ENCODE results near the gene ZNF541. TPM values are rescaled to one million over a fixed set of nuclear protein-coding genes. Genes with fewer than 3 reads are reported as not detected.
A peak's percentile ranks its signal among the peaks of the same experiment; 100 is the strongest.

ZNF541 gene
- total RNA-seq, 2 donors from 2014 or later: 0.65 to 0.99 TPM

GRCh38 chr19:47544476-47544875, 28.5 kb downstream of the ZNF541 start:
- Mint-ChIP-seq H3K4me1 (peaks cover 3% of the 10 kb centered on the region), H3K27ac (no peak overlapping the region), H3K27me3 (no peaks in the 10 kb centered on the region), H3K4me3 (no peak overlapping the region), H3K36me3 (ENCODE audit: low read depth) (no peaks in the 10 kb centered on the region)
- DNase-seq (no peak), ATAC-seq (no peak)
- no peaks in the 10 kb centered on the region for H3K9me3 ChIP-seq (ENCODE audit: control insufficient read depth, low read length, poor library complexity, severe bottlenecking)

GRCh38 chr19:47544075-47544474, 28.9 kb downstream of the ZNF541 start:
- H3K9me3 ChIP-seq (ENCODE audit: control insufficient read depth, low read length, poor library complexity, severe bottlenecking): no peaks in the 10 kb centered on the region
- H3K27me3 Mint-ChIP-seq: no peaks in the 10 kb centered on the region
- H3K27ac Mint-ChIP-seq: no peak overlapping the region
- no peak for ATAC-seq
- H3K4me3 Mint-ChIP-seq: no peak overlapping the region
- no peak for DNase-seq
- H3K36me3 Mint-ChIP-seq (ENCODE audit: low read depth): no peaks in the 10 kb centered on the region
- H3K4me1 Mint-ChIP-seq: peaks cover 3% of the 10 kb centered on the region

DNA sequence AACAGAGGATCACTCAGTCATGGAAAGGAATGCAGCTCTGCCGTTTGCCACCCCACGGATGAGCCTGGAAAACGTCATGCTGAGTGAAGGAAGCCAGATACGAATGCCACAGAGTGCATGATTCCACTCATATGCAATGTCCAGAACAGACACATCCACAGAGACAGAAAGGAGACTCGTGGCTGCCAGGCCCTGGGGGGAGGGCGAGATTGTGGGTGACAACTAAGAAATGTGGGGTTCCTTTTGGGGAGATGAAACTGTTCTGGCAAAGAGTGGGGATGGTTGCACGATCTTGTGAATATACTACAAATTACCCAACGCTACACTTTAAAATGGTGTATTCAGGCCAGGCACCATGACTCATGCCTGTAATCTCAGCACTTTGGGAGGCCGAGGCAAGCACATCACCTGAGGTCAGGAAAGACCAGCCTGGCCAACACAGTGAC, 30.9 kb downstream of the ZNF541 start:
- H3K4me3 Mint-ChIP-seq: no peak overlapping the region
- no peak for DNase-seq

DNA sequence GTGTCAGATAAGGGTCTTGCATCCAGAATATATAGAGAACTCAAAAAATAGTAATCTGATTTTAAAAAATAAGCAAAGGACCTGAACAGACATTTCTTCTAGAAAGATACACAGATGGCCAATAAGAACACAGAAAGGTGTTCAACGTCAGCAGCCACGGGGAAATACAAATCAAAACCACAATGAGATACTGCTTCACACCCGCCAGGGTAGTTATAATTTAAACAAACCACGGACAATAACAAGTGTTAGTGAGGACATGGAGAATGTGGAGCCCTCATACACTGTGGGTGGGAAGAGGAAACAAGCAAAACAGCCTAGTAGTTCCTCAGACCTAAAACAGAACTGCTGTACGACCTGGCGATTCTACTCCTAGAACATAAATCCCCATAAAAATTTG, 31.4 kb downstream of the ZNF541 start:
- DNase-seq (no peak), ATAC-seq (peak; percentile 95)
- no peaks in the 10 kb centered on the region for H3K9me3 ChIP-seq (ENCODE audit: control insufficient read depth, low read length, poor library complexity, severe bottlenecking)
- Mint-ChIP-seq H3K4me1 (peaks cover 3% of the 10 kb centered on the region), H3K27me3 (no peaks in the 10 kb centered on the region), H3K27ac (peak overlapping the region; percentile 86), H3K4me3 (no peak overlapping the region), H3K36me3 (ENCODE audit: low read depth) (peaks cover 2% of the 10 kb centered on the region)

More for the DNA sequence above, 30.9 kb downstream of the ZNF541 start:
- Mint-ChIP-seq H3K4me1 (peaks cover 3% of the 10 kb centered on the region), H3K27ac (peak overlapping the region; percentile 86), H3K27me3 (no peaks in the 10 kb centered on the region), H3K36me3 (ENCODE audit: low read depth) (no peaks in the 10 kb centered on the region)
- H3K9me3 ChIP-seq (ENCODE audit: control insufficient read depth, low read length, poor library complexity, severe bottlenecking): no peaks in the 10 kb centered on the region
- ATAC-seq: no peak

DNA sequence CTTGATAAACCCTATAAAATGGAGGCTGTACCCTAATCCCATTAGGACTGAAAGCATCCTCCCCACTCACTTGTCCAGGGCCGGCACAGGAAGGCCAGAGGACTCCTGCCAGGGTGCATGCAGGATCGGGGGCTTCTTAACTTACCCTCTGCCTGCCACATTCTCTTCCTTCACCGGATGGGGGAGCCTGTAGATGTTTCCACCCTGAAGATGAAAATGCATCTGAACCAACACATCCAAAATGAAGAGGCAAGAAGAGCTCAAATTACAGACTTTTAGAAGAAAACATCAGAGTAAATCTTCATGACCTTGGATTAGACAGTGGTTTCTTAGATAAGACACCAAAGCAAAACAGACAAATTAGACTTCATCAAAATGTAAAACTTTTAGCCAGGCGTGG, 32.2 kb downstream of the ZNF541 start:
- no peak overlapping the region for H3K4me3 Mint-ChIP-seq
- peak overlapping the region; percentile 86 for H3K27ac Mint-ChIP-seq
- H3K36me3 Mint-ChIP-seq (ENCODE audit: low read depth): peaks cover 2% of the 10 kb centered on the region
- peaks cover 3% of the 10 kb centered on the region for H3K4me1 Mint-ChIP-seq
- H3K9me3 ChIP-seq (ENCODE audit: control insufficient read depth, low read length, poor library complexity, severe bottlenecking): no peaks in the 10 kb centered on the region
- no peak for DNase-seq
- ATAC-seq: no peak
- H3K27me3 Mint-ChIP-seq: no peaks in the 10 kb centered on the region

GRCh38 chr19:47539747-47540311, 33.1 kb downstream of the ZNF541 start:
- DNase-seq: no peak
- Mint-ChIP-seq H3K4me3 (no peak overlapping the region), H3K27ac (peak overlapping the region; percentile 86), H3K36me3 (ENCODE audit: low read depth) (peaks cover 2% of the 10 kb centered on the region), H3K27me3 (no peaks in the 10 kb centered on the region), H3K4me1 (peaks cover 3% of the 10 kb centered on the region)
- H3K9me3 ChIP-seq (ENCODE audit: control insufficient read depth, low read length, poor library complexity, severe bottlenecking): no peaks in the 10 kb centered on the region
- ATAC-seq: no peak

DNA sequence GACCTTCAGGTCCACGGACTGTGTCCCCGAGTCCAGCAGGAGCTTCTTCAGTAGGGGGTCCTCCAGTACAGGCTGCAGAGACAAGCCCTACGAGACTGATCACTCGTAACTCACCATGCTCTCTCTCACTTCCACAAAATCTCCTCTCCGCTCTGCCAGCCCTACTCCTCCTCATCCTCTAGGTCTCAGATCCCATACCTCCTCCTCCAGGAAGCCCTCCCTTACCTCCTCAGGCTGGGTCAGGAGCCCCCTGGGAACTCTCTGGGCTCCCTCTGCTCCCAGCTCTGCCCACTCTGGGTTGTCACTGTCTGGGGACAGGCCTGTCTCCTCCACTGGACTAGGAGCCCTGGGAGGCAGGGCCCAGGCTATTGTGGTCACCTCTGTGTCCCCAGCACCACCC, 34.1 kb downstream of the ZNF541 start:
- Mint-ChIP-seq H3K4me1 (peaks cover 3% of the 10 kb centered on the region), H3K27me3 (no peaks in the 10 kb centered on the region), H3K27ac (no peak overlapping the region), H3K36me3 (ENCODE audit: low read depth) (peaks cover 2% of the 10 kb centered on the region), H3K4me3 (no peak overlapping the region)
- no peaks in the 10 kb centered on the region for H3K9me3 ChIP-seq (ENCODE audit: control insufficient read depth, low read length, poor library complexity, severe bottlenecking)
- no peak for DNase-seq
- no peak for ATAC-seq

GRCh38 chr19:47537493-47537892, 35.5 kb downstream of the ZNF541 start:
- H3K27ac Mint-ChIP-seq: no peak overlapping the region
- H3K36me3 Mint-ChIP-seq (ENCODE audit: low read depth): peaks cover 2% of the 10 kb centered on the region
- peaks cover 3% of the 10 kb centered on the region for H3K4me1 Mint-ChIP-seq
- no peaks in the 10 kb centered on the region for H3K9me3 ChIP-seq (ENCODE audit: control insufficient read depth, low read length, poor library complexity, severe bottlenecking)
- DNase-seq (no peak), ATAC-seq (no peak)
- no peak overlapping the region for H3K4me3 Mint-ChIP-seq
- H3K27me3 Mint-ChIP-seq: no peaks in the 10 kb centered on the region

DNA sequence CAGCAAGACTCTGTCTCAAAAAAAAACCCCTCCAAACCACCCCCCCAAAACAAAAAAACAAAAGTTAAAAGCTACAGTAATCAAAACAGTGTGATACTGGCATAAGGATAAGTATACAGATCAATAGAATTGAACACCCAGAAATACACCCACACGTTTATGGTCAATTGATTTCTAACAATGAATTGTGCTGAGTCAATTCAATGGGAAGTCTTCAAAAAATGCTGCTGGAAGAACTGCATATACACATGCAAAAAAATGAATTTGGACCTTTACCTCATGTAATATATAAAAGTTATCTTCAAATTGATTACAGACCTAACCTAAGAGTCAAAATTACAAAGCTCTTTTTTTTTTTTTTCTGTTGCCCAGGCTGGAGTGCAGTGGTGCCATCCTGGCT, 38.3 kb downstream of the ZNF541 start:
- Mint-ChIP-seq H3K4me1 (no peaks in the 10 kb centered on the region), H3K4me3 (no peak overlapping the region), H3K27ac (no peak overlapping the region), H3K36me3 (ENCODE audit: low read depth) (peaks cover 2% of the 10 kb centered on the region), H3K27me3 (no peaks in the 10 kb centered on the region)
- no peak for DNase-seq
- no peak for ATAC-seq
- no peaks in the 10 kb centered on the region for H3K9me3 ChIP-seq (ENCODE audit: control insufficient read depth, low read length, poor library complexity, severe bottlenecking)

DNA sequence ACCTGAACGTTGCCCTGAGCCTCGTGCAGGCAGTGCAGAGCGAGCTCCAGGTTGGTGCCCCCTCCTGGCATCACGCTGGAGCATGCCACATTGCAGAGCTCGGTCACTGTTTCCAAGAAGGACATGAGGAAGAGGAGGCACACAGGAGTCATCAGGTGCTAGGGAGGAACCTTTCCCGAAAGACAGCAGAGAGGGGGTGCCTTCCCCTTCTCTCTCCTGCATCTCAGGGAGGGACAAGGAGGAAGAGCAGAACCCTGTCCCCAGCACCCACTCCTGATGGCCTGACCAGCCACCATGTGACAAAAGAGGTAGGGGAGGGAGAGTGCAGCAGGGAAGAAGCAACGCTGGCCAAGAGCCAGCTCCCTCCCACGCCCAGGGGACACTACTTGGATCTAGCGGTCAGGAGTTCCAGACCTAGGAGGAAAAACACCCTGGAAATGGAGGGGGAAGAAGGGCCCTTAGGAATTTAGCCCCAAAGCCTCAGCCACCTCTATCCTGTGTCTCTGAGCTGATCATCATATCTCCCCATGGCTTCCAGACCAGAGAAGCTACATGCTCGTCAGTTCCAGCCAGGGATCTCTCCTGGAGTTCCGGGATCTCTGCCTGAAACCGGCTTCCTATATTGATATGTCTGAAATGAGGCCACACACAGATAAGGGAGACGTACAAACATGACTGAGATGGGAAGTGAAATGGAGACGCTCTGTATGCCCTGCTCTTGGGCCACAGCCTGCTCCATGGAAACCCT, 41.1 kb downstream of the ZNF541 start:
- H3K27me3 Mint-ChIP-seq: no peaks in the 10 kb centered on the region

DNA sequence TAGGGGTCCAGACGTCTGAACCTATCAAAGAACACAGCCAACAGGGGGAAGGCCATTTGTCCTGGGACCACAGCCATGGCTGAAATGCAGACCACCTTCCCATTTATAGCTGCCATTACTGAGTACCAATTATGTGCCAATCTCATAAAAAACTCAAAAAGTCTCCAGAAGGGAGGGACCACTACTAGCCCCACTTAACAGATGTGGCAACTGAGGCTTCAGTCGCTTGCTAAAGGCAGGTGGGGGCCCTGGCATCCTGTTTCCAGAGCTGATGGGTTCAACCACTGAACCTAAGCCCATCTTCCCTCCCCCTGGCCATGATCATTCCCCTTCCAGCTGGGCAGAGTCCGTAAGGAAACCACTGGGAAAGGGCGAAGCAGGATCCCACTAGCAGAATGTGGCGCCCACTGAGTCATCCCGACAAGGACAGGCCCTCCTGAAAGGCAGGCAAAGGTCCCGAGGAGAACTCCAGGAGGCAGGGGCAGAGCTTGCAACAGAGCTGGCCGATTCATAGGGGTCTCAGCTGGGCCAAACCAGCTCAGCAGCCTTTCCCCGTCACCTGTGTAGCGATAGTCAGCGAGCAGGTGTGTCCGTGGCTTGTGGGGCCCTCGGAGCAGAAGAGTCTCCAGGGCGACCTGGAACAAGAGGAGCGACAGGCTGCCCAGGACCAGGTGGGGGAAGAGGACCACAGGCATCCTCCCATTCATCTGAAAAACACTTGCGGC, 43.8 kb downstream of the ZNF541 start:
- H3K9me3 ChIP-seq (ENCODE audit: control insufficient read depth, low read length, poor library complexity, severe bottlenecking): no peaks in the 10 kb centered on the region
- H3K27ac Mint-ChIP-seq: no peak overlapping the region
- no peak for DNase-seq
- no peaks in the 10 kb centered on the region for H3K4me1 Mint-ChIP-seq
- no peaks in the 10 kb centered on the region for H3K36me3 Mint-ChIP-seq (ENCODE audit: low read depth)
- no peak for ATAC-seq
- H3K27me3 Mint-ChIP-seq: no peaks in the 10 kb centered on the region
- no peak overlapping the region for H3K4me3 Mint-ChIP-seq

More for the DNA sequence above, 41.1 kb downstream of the ZNF541 start:
- DNase-seq (no peak), ATAC-seq (no peak)
- peaks cover 1% of the 10 kb centered on the region for H3K36me3 Mint-ChIP-seq (ENCODE audit: low read depth)
- H3K4me1 Mint-ChIP-seq: no peaks in the 10 kb centered on the region
- H3K27ac Mint-ChIP-seq: no peak overlapping the region
- no peak overlapping the region for H3K4me3 Mint-ChIP-seq
- H3K9me3 ChIP-seq (ENCODE audit: control insufficient read depth, low read length, poor library complexity, severe bottlenecking): no peaks in the 10 kb centered on the region

GRCh38 chr19:47526798-47527197, 46.1 kb downstream of the ZNF541 start:
- no peak for ATAC-seq
- H3K4me1 Mint-ChIP-seq: peaks cover 5% of the 10 kb centered on the region
- H3K4me3 Mint-ChIP-seq: no peak overlapping the region
- H3K27me3 Mint-ChIP-seq: peaks cover 13% of the 10 kb centered on the region
- H3K9me3 ChIP-seq (ENCODE audit: control insufficient read depth, low read length, poor library complexity, severe bottlenecking): no peaks in the 10 kb centered on the region
- no peak for DNase-seq
- H3K27ac Mint-ChIP-seq: no peak overlapping the region
- no peaks in the 10 kb centered on the region for H3K36me3 Mint-ChIP-seq (ENCODE audit: low read depth)

DNA sequence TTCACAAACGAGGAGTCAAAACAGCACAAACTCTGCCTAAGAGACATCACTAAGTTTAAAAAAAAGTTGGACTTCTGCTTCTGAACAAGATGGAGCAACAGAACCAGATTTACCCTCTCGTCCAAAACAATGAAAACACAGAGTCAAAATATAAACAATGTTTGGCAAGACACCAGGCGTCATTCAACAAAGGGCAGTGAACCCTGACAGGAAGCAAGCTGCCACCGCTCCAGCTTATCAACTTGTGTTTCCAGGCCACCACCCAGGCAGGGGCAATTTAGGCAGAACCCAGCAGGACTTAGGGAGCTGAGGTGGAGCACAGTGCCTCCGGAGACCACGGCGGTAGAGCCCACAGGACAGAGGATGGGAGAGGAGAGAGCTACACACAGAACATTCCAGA, 49.5 kb downstream of the ZNF541 start:
- H3K27me3 Mint-ChIP-seq: peaks cover 17% of the 10 kb centered on the region

More for the DNA sequence above, 49.5 kb downstream of the ZNF541 start:
- no peak for ATAC-seq
- H3K27ac Mint-ChIP-seq: no peak overlapping the region
- no peak overlapping the region for H3K4me3 Mint-ChIP-seq
- no peaks in the 10 kb centered on the region for H3K36me3 Mint-ChIP-seq (ENCODE audit: low read depth)
- H3K9me3 ChIP-seq (ENCODE audit: control insufficient read depth, low read length, poor library complexity, severe bottlenecking): no peaks in the 10 kb centered on the region
- H3K4me1 Mint-ChIP-seq: peaks cover 6% of the 10 kb centered on the region
- DNase-seq: no peak
